ENCODE data around the gene KIF23. TPM values are rescaled to one million over a fixed set of nuclear protein-coding genes. Genes with fewer than 3 reads are reported as not detected.

Gene KIF23
- polyA plus RNA-seq, 1 experiment, result 33.9 TPM

DNA sequence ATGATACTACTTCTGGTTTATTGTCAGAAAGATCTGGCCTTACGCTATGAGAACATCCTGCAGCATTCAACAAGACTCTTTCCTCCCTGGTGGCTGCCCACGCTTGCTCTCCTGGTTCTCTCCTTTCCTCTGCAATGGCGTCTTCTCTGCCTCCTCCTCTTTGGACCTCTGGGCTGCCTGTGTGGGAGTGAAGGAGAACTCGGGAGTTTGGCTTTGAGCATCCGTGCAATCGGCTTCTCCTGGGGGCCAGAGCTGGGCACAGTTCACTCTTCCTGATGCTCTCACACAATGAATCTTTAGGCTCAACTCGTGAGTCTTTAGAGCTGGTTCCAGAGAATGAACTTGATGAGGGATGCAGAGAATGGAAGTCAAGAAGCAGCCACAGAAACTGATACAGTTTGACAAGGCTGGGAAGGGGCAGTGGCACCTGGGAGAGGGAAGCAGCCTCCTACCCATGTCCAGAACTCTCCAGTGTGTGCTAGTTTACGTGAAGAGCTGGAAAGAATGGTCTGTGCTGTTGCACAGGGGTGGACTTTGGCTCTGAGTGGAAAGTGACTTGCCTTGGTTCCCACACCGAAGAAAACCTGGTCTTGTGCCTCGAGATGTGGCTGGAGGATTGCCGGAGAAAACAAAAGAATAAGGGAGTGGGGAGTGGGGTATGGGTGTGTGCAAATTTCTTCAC, 76.3 kb downstream of the KIF23 start:
- no peak for DNase-seq (ENCODE audit: low read depth)
- H3K36me3 ChIP-seq (ENCODE audit: control insufficient read depth, insufficient read depth, low read length), result no peaks in the 10 kb centered on the region
- peaks cover 7% of the 10 kb centered on the region for H3K27me3 ChIP-seq (ENCODE audit: control insufficient read depth, insufficient read depth, low read length)
- H3K4me3 ChIP-seq (ENCODE audit: low read depth, low read length), result no peak overlapping the region
- TF ChIP-seq, protein P1, sequence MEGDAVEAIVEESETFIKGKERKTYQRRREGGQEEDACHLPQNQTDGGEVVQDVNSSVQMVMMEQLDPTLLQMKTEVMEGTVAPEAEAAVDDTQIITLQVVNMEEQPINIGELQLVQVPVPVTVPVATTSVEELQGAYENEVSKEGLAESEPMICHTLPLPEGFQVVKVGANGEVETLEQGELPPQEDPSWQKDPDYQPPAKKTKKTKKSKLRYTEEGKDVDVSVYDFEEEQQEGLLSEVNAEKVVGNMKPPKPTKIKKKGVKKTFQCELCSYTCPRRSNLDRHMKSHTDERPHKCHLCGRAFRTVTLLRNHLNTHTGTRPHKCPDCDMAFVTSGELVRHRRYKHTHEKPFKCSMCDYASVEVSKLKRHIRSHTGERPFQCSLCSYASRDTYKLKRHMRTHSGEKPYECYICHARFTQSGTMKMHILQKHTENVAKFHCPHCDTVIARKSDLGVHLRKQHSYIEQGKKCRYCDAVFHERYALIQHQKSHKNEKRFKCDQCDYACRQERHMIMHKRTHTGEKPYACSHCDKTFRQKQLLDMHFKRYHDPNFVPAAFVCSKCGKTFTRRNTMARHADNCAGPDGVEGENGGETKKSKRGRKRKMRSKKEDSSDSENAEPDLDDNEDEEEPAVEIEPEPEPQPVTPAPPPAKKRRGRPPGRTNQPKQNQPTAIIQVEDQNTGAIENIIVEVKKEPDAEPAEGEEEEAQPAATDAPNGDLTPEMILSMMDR (IDR thresholded peaks at IDR 0.05; ENCODE audit: insufficient read depth, low read depth, low read length), result no peak
- POLR2A ChIA-PET, result no interaction called here
- CTCF ChIA-PET, result interaction anchor here (0.6 to 3.2 kb wide), 4 partner anchors 12 to 997 kb away, joined by 3 to 11 read pairs (median 4); no protein-coding TSS in a partner anchor

DNA sequence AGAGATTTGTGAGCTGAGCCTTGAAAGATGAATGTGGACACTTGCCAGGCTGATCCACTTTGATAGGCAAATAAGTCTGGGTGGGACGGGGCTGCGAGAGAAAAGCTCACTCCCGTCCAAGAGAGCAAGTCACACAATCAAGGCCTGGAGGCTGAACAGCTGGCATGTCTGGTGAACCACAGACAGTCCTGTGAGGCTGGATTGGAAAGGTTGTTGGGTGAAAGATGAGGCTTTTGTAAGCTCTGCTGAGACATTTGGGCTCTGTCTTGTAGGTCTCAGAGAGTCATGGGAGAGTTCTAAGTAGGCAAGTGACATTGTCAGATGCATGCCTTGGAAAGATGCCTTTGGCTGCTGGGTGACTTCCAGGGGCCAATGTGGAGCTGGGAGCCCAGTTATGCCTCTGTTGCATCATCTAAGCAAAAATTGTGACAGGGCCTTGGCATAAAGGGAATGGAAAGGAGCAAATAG, 76.9 kb downstream of the KIF23 start:
- no peaks in the 10 kb centered on the region for H3K36me3 ChIP-seq (ENCODE audit: control insufficient read depth, insufficient read depth, low read length)
- peaks cover 7% of the 10 kb centered on the region for H3K27me3 ChIP-seq (ENCODE audit: control insufficient read depth, insufficient read depth, low read length)
- ChIA-PET CTCF (interaction anchor here (0.6 to 3.2 kb wide), 4 partner anchors 12 to 996 kb away, joined by 3 to 11 read pairs (median 4); no protein-coding TSS in a partner anchor), POLR2A (no interaction called here)
- TF ChIP-seq, protein P1 (IDR thresholded peaks at IDR 0.05; ENCODE audit: insufficient read depth, low read depth, low read length), result no peak
- no peak for DNase-seq (ENCODE audit: low read depth)
- H3K4me3 ChIP-seq (ENCODE audit: low read depth, low read length), result no peak overlapping the region

DNA sequence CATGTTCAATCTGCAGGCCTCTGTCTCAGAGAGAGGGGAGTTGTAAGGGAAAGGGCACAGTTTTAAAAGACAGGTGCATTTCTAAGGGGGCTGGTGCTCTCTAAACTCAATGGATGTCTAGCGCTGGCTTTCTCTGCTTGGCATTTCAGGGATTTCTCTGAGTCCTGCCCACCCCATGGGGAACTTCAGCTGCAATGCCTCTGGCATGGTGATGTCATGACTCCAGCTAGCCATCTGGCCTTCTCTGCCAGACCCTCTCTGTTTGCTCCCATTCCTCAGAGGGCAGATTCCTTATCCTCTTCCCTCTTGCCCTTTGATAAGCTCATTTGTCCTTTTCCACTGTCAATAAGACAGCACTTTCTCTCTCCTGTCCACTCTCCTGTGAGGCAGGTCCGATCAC, 79.3 kb downstream of the KIF23 start:
- Histone ChIP-seq H3K36me3 (ENCODE audit: control insufficient read depth, insufficient read depth, low read length) (no peaks in the 10 kb centered on the region), H3K4me3 (ENCODE audit: low read depth, low read length) (no peak overlapping the region), H3K27me3 (ENCODE audit: control insufficient read depth, insufficient read depth, low read length) (peaks cover 9% of the 10 kb centered on the region)
- ChIA-PET CTCF (interaction anchor here (0.8 to 1.7 kb wide), 4 partner anchors 14 to 994 kb away, joined by 3 to 6 read pairs (median 4); no protein-coding TSS in a partner anchor), POLR2A (no interaction called here)
- no peak for DNase-seq (ENCODE audit: low read depth)
- TF ChIP-seq, protein P1 (IDR thresholded peaks at IDR 0.05; ENCODE audit: insufficient read depth, low read depth, low read length), result no peak

DNA sequence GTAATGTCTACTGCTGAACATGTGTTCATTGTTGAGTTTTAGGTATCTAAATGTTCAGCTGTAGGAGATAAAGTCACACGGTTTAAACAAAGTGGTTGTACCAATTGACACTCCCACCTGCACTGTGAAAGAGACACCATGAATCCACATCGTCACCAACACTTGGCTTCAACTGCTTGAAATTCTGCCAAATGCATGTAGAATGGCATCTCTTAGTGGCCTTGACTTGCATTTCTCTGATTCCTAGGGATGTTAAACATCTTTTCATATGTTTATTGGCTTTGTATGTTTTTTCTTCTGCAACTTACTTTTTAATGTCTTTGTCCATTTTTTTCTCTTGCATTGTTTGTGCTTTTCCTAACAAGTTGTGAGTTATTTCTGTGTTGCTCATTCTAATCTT, 81.9 kb downstream of the KIF23 start:
- Histone ChIP-seq H3K4me3 (ENCODE audit: low read depth, low read length) (no peak overlapping the region), H3K36me3 (ENCODE audit: control insufficient read depth, insufficient read depth, low read length) (no peaks in the 10 kb centered on the region), H3K27me3 (ENCODE audit: control insufficient read depth, insufficient read depth, low read length) (peaks cover 6% of the 10 kb centered on the region)
- ChIA-PET POLR2A (no interaction called here), CTCF (no interaction called here)
- TF ChIP-seq, protein P1 (IDR thresholded peaks at IDR 0.05; ENCODE audit: insufficient read depth, low read depth, low read length), result no peak
- no peak for DNase-seq (ENCODE audit: low read depth)

DNA sequence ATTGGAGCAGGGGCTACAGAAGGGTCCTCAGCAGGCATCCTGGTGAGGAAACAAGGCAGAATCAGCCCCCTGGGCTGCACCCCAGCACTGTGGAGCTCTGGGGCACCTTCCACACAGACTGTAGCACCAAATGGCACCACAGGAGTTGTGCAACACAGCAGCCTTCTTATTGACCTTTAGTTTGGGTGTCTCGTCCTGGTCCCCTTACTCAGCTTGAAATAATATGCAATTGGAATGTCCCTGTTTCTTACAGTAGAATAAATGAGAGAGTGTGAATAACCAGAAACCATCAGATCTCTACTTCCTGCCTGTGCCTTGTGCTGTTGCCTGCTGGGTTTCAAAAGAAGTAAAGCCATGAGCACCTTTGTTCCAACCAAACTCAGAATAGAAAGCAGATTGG, 82.9 kb downstream of the KIF23 start:
- CTCF ChIA-PET, result no interaction called here
- H3K36me3 ChIP-seq (ENCODE audit: control insufficient read depth, insufficient read depth, low read length), result no peaks in the 10 kb centered on the region
- H3K27me3 ChIP-seq (ENCODE audit: control insufficient read depth, insufficient read depth, low read length), result peaks cover 6% of the 10 kb centered on the region
- DNase-seq (ENCODE audit: low read depth), result no peak
- no peak overlapping the region for H3K4me3 ChIP-seq (ENCODE audit: low read depth, low read length)
- TF ChIP-seq, protein P1 (IDR thresholded peaks at IDR 0.05; ENCODE audit: insufficient read depth, low read depth, low read length), result no peak
- POLR2A ChIA-PET, result no interaction called here
